Esophagus muscularis mucosa (tissue), 4 donors: ENCODE measurements around the gene PCF11. TPM values are rescaled to one million over a fixed set of nuclear protein-coding genes. Genes with fewer than 3 reads are reported as not detected.
"Not testable (repeated sequence)": the region's sequence is repeated elsewhere in the genome, so short reads cannot be mapped to it uniquely, and the experiment has no call there.

ENCODE experiments used
- DNase-seq: peaks from one replicate; pipeline ENCODE4 v3.0.0-alpha.2; 2017; ENCODE audit errors: extremely low spot score
- H3K27ac ChIP-seq, 4 donors: fragments of 200-600 bp; sonication (generic); replicated peaks in 1 of 4; 1 replicate in 3 of 4; 2 replicates in 1 of 4; pipeline ENCODE4 v1.5.1; 2016 to 2019; ENCODE audit warnings: mild to moderate bottlenecking in 1 of 4
- H3K27me3 ChIP-seq, 4 donors: fragments of 200-600 bp; sonication (generic); one replicate each; pipeline versions ENCODE4 v1.5.1 to v1.6.0; 2016 to 2019
- H3K36me3 ChIP-seq, 4 donors: fragments of 200-600 bp; sonication (generic); one replicate each; pipeline ENCODE4 v1.5.1; 2016 to 2019
- H3K4me1 ChIP-seq, 4 donors: fragments of 200-600 bp; sonication (generic); one replicate each; pipeline ENCODE4 v1.5.1; 2016 to 2019
- H3K4me3 ChIP-seq, 4 donors: fragments of 200-600 bp; sonication (generic); 1 replicate in 2 of 4; 2 replicates in 2 of 4; pipeline ENCODE4 v1.5.1; 2016 to 2019; ENCODE audit warnings: mild to moderate bottlenecking in 4 of 4, moderate library complexity in 1 of 4
- H3K9me3 ChIP-seq, 4 donors: fragments of 200-600 bp; sonication (generic); 1 replicate in 3 of 4; 2 replicates in 1 of 4; pipeline ENCODE4 v1.5.1; 2016 to 2019
- EP300 ChIP-seq: sonication (generic); formaldehyde crosslinking; IDR thresholded peaks from one replicate; pipeline ENCODE4 v1.6.1; 2017; ENCODE audit warnings: antibody characterized with exemption
- POLR2A ChIP-seq: fragments of 450-650 bp; IDR thresholded peaks from one replicate; pipeline ENCODE4 v1.6.1; 2017; ENCODE audit warnings: antibody characterized with exemption, moderate library complexity, mild to moderate bottlenecking, low read depth
- POLR2AphosphoS5 ChIP-seq, 2 donors: sonication (generic); formaldehyde crosslinking; IDR thresholded peaks; one replicate each; pipeline ENCODE4 v1.6.1; 2017; ENCODE audit warnings: antibody characterized with exemption in 2 of 2
- WGBS: methylation state at CpG from one replicate; pipeline ENCODE4 v1.1.5; 2018; 5-methylcytosine and 5-hydroxymethylcytosine counted together
- intact Hi-C: fragments of 100-400 bp; cut with DNase I; formaldehyde crosslinking; loops from one replicate; pipeline ENCODE4 v1.15.1; 2023
- total RNA-seq, 4 donors: library from RNA; depleted of rRNA; stranded (reverse); fragments of >200 nt; gene quantifications; one replicate each; pipeline versions ENCODE4 v1.1.0 to v1.2.1, GENCODE V29; 2016
- TF ChIP-seq, protein P1 (sequence below), 3 experiments: fragments of 200-600 bp in 2 of 3; fragments of 450-650 bp in 1 of 3; sonication (generic) in 2 of 3; IDR thresholded peaks; one replicate each; pipeline ENCODE4 v1.5.1; 2017 to 2019; ENCODE audit warnings: antibody characterized with exemption in 3 of 3, mild to moderate bottlenecking in 2 of 3, moderate library complexity in 1 of 3

Gene PCF11
- total RNA-seq, 4 donors from 2014 or later = 32.3 to 58.0 (median 41.9) TPM

GRCh38 chr11:83195649-83196048 lies 38.7 kb downstream of the PCF11 start:
- peaks cover 6 to 28% (median 20%) of the 10 kb centered on the region in 4 donors for H3K36me3 ChIP-seq
- DNase-seq = no peak
- H3K27me3 ChIP-seq = no peaks in the 10 kb centered on the region
- intact Hi-C loops = no loop called here
- peak overlapping the region in 3 of 4 donors; percentile 91 to 95 (median 93) for H3K27ac ChIP-seq
- peaks cover 29 to 53% (median 45%) of the 10 kb centered on the region in 4 donors for H3K4me1 ChIP-seq
- WGBS = 98% methylated on average over 8 of the region's 8 CpGs
- H3K9me3 ChIP-seq = no peaks in the 10 kb centered on the region
- H3K4me3 ChIP-seq = no peak overlapping the region
- no peak for TF ChIP-seq POLR2AphosphoS5 (IDR thresholded peaks at IDR 0.05)
- TF ChIP-seq POLR2A = no peak
- TF ChIP-seq EP300 = no peak
- TF ChIP-seq, protein P1, sequence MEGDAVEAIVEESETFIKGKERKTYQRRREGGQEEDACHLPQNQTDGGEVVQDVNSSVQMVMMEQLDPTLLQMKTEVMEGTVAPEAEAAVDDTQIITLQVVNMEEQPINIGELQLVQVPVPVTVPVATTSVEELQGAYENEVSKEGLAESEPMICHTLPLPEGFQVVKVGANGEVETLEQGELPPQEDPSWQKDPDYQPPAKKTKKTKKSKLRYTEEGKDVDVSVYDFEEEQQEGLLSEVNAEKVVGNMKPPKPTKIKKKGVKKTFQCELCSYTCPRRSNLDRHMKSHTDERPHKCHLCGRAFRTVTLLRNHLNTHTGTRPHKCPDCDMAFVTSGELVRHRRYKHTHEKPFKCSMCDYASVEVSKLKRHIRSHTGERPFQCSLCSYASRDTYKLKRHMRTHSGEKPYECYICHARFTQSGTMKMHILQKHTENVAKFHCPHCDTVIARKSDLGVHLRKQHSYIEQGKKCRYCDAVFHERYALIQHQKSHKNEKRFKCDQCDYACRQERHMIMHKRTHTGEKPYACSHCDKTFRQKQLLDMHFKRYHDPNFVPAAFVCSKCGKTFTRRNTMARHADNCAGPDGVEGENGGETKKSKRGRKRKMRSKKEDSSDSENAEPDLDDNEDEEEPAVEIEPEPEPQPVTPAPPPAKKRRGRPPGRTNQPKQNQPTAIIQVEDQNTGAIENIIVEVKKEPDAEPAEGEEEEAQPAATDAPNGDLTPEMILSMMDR (IDR thresholded peaks at IDR 0.05) = no peak

- no peak overlapping the region for H3K4me3 ChIP-seq
- H3K27me3 ChIP-seq = no peaks in the 10 kb centered on the region
- WGBS = 91% methylated on average over 1 of the region's 1 CpG
- TF ChIP-seq, protein P1 (IDR thresholded peaks at IDR 0.05) = no peak
- TF ChIP-seq EP300 (no peak), POLR2A (no peak), POLR2AphosphoS5 (IDR thresholded peaks at IDR 0.05) (no peak)
- no peak for DNase-seq
- no peak overlapping the region for H3K27ac ChIP-seq
- H3K9me3 ChIP-seq = no peaks in the 10 kb centered on the region
- H3K36me3 ChIP-seq = peaks cover 0 to 23% (median 9%) of the 10 kb centered on the region in 4 donors
- H3K4me1 ChIP-seq = peaks cover 10 to 27% (median 22%) of the 10 kb centered on the region in 4 donors
- intact Hi-C loops = no loop called here
Observed at GRCh38 chr11:83200035-83200434, 43.1 kb downstream of the PCF11 start.

DNA sequence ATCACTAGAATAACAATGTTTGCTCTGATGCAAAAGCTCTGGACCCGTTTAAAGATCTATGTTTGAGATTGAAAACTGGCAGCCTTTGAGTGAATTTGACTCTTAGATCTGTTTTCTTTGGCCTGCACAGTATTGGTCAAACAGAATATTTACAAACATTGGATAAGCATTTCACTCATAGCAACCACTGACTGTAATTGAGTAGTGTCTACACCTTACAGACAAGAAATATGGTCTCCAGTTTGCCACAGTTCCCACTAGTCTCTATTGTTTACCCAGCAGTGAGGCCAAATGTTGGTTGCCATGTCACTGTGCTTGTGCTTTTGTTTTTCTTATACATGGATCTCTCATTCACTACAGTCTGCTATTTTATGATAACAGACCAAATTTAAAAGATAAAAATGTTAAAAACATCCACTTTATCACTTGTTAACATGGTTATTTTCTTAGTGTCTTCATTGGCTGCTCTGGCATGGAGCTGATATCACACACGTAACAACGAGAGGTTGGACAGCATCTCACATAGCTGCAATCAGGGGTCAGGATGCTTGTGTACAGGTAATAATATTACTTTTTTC lies 48.8 kb downstream of the PCF11 start:
- intact Hi-C loops = no loop called here
- TF ChIP-seq EP300 (no peak), POLR2A (no peak), POLR2AphosphoS5 (IDR thresholded peaks at IDR 0.05) (no peak)
- TF ChIP-seq, protein P1 (IDR thresholded peaks at IDR 0.05) = no peak
- 87% methylated on average over 3 of the region's 3 CpGs for whole genome bisulfite sequencing
- H3K4me3 ChIP-seq = no peak overlapping the region
- no peaks in the 10 kb centered on the region for H3K4me1 ChIP-seq
- no peaks in the 10 kb centered on the region for H3K9me3 ChIP-seq
- no peaks in the 10 kb centered on the region for H3K27me3 ChIP-seq
- peaks cover 0 to 60% (median 16%) of the 10 kb centered on the region in 4 donors for H3K36me3 ChIP-seq
- no peak overlapping the region for H3K27ac ChIP-seq
- no peak for DNase-seq

GRCh38 chr11:83206221-83206620 lies 49.3 kb downstream of the PCF11 start:
- Histone ChIP-seq H3K36me3 (peaks cover under 1 to 64% (median 13%) of the 10 kb centered on the region in 4 donors), H3K9me3 (no peaks in the 10 kb centered on the region), H3K27me3 (no peaks in the 10 kb centered on the region), H3K4me3 (no peak overlapping the region), H3K27ac (no peak overlapping the region), H3K4me1 (no peaks in the 10 kb centered on the region)
- WGBS = 96% methylated on average over 1 of the region's 1 CpG
- TF ChIP-seq POLR2AphosphoS5 (IDR thresholded peaks at IDR 0.05) (no peak), POLR2A (no peak), EP300 (no peak)
- TF ChIP-seq, protein P1 (IDR thresholded peaks at IDR 0.05) = no peak
- DNase-seq = no peak
- intact Hi-C loops = no loop called here

- DNase-seq, intact Hi-C loops, H3K4me1 ChIP-seq, H3K27ac ChIP-seq, H3K27me3 ChIP-seq, H3K9me3 ChIP-seq, H3K4me3 ChIP-seq: not testable (repeated sequence)
- WGBS = 61% methylated on average over 4 of the region's 4 CpGs
- peaks cover 7 to 70% (median 15%) of the 10 kb centered on the region in 4 donors for H3K36me3 ChIP-seq
Observed at GRCh38 chr11:83206771-83207382, 49.9 kb downstream of the PCF11 start.
